Psoas muscle (tissue), 8 donors: ENCODE results near the gene ABR. TPM values are rescaled to one million over a fixed set of nuclear protein-coding genes. Genes with fewer than 3 reads are reported as not detected.

Experiments used
- ATAC-seq, 4 donors: fragments of 200-7000 bp; cut with Tn5 transposase; one replicate each; pipeline ENCODE4 v1.9.1; 2020; ENCODE audit warnings: moderate library complexity in 3 of 4, mild to moderate bottlenecking in 2 of 4
- DNase-seq, 2 donors: peaks; one replicate each; pipeline ENCODE4 v3.0.0-alpha.2; 2020
- H3K27ac ChIP-seq: fragments of 200-600 bp; one replicate; pipeline ENCODE4 v1.8.0; 2022
- H3K27me3 ChIP-seq, 3 donors: fragments of 200-600 bp in 1 of 3; one replicate each; pipeline versions ENCODE4 v1.6.1 to v1.8.0; 2013 to 2022; ENCODE audit warnings: low read length in 2 of 3, mild to moderate bottlenecking in 2 of 3, moderate library complexity in 1 of 3; ENCODE audit not compliant: insufficient read depth in 3 of 3
- H3K36me3 ChIP-seq, 2 donors: fragments of 200-600 bp in 1 of 2; one replicate each; pipeline versions ENCODE4 v1.6.1 to v1.8.0; 2013 to 2022; ENCODE audit warnings: low read depth in 1 of 2, mild to moderate bottlenecking in 1 of 2, moderate library complexity in 1 of 2; ENCODE audit not compliant: insufficient read depth in 1 of 2
- H3K4me1 ChIP-seq: fragments of 200-600 bp; one replicate; pipeline ENCODE4 v1.8.0; 2022
- H3K4me3 ChIP-seq: fragments of 200-600 bp; one replicate; pipeline ENCODE4 v1.8.0; 2022; ENCODE audit warnings: mild to moderate bottlenecking
- H3K9me3 ChIP-seq: fragments of 200-600 bp; one replicate; pipeline ENCODE4 v1.8.0; 2022
- CTCF ChIP-seq: fragments of 200-600 bp; IDR thresholded peaks from one replicate; pipeline ENCODE4 v1.8.0; 2022; ENCODE audit warnings: antibody characterized with exemption
- WGBS, 3 donors: extraction: QIAGEN DNeasy Blood & Tissue Kit; methylation state at CpG; one replicate each; pipeline versions ENCODE4 v1.1.6 to v1.1.7; 2013; 5-methylcytosine and 5-hydroxymethylcytosine counted together
- intact Hi-C, 2 donors: fragments of 100-400 bp; cut with DNase I; formaldehyde crosslinking; loops; one replicate each; pipeline versions ENCODE4 v1.11.0 to v1.14.2; 2022
- polyA plus RNA-seq, 3 donors: library from polyadenylated mRNA; stranded (reverse); fragments of 200-250 nt; gene quantifications; one replicate each; pipeline ENCODE4 v1.2.3, GENCODE V29; 2013
- total RNA-seq, 4 donors: library from RNA; stranded (reverse); fragmentation: NEBNext Ultra II Directional in 2 of 4; extraction: Animal tissue kit (Norgen Biotek cat#: 25700) in 2 of 4; gene quantifications; one replicate each; pipeline versions ENCODE4 v1.2.1 to v1.2.4, GENCODE V29; 2021 to 2023
- donor health status: healthy with polysubstance abuse.
- donor health status: DM: no; HTN: no; CAD: no; lungs with moderate emphysema.
- donor health status: Bipolar disorder and iron deficiency.
- donor health status: healthy.
- donor health status: DM: yes; HTN: yes; CAD: no.
- donor health status: DM: no; HTN: no; CAD: no.
- donor health status: DM: no; HTN: no; CAD: no.
- donor health status: DM: yes; HTN: yes; CAD: no.

Gene ABR
- total and polyA plus RNA-seq, 7 donors: 5.8 to 25.4 (median 9.8) TPM

GRCh38 chr17:1096215-1096614 lies 83.6 kb downstream of the ABR start:
- no peak overlapping the region for H3K27ac ChIP-seq
- DNase-seq (no peak), ATAC-seq (no peak)
- H3K36me3 ChIP-seq: peaks cover 0 to 16% of the 10 kb centered on the region in 2 donors
- 77 to 81% (median 80%) methylated on average over 9 of the region's 9 CpGs for WGBS, 3 donors
- intact Hi-C loops: no loop called here
- no peak overlapping the region for H3K4me3 ChIP-seq
- peaks cover 13% of the 10 kb centered on the region for H3K4me1 ChIP-seq
- TF ChIP-seq CTCF: no peak
- H3K9me3 ChIP-seq: no peaks in the 10 kb centered on the region
- H3K27me3 ChIP-seq: no peaks in the 10 kb centered on the region

- H3K9me3 ChIP-seq: no peaks in the 10 kb centered on the region
- no peaks in the 10 kb centered on the region for H3K27me3 ChIP-seq
- peaks cover 0 to 20% of the 10 kb centered on the region in 2 donors for H3K36me3 ChIP-seq
- H3K4me3 ChIP-seq: no peak overlapping the region
- DNase-seq (no peak), ATAC-seq (peak in 1 of 4 donors; percentile 5)
- peak overlapping the region; percentile 41 for H3K27ac ChIP-seq
- intact Hi-C loops: no loop called here
- H3K4me1 ChIP-seq: peaks cover 13% of the 10 kb centered on the region
- WGBS, 3 donors: 73 to 76% (median 74%) methylated on average over 8 of the region's 8 CpGs
- TF ChIP-seq CTCF: no peak
Measured at GRCh38 chr17:1095853-1096173, 84.0 kb downstream of the ABR start.

GRCh38 chr17:1095090-1095852 lies 84.5 kb downstream of the ABR start:
- WGBS, 3 donors: 72 to 79% (median 73%) methylated on average over 31 of the region's 31 CpGs
- Histone ChIP-seq H3K27ac (peak overlapping the region; percentile 41), H3K4me1 (peaks cover 7% of the 10 kb centered on the region), H3K9me3 (no peaks in the 10 kb centered on the region), H3K27me3 (no peaks in the 10 kb centered on the region), H3K36me3 (peaks cover 0 to 22% of the 10 kb centered on the region in 2 donors), H3K4me3 (no peak overlapping the region)
- peak in 2 of 4 donors; percentile 17 to 23 for ATAC-seq
- intact Hi-C loops: no loop called here
- DNase-seq: no peak
- no peak for TF ChIP-seq CTCF

GRCh38 chr17:1094591-1094990 lies 85.2 kb downstream of the ABR start:
- peaks cover 0 to 22% of the 10 kb centered on the region in 2 donors for H3K36me3 ChIP-seq
- DNase-seq (no peak), ATAC-seq (no peak)
- no peak overlapping the region for H3K4me3 ChIP-seq
- H3K4me1 ChIP-seq: peaks cover 7% of the 10 kb centered on the region
- TF ChIP-seq CTCF: no peak
- intact Hi-C loops: no loop called here
- no peak overlapping the region for H3K27ac ChIP-seq
- WGBS, 3 donors: 88 to 92% (median 91%) methylated on average over 6 of the region's 6 CpGs
- no peaks in the 10 kb centered on the region for H3K9me3 ChIP-seq
- no peaks in the 10 kb centered on the region for H3K27me3 ChIP-seq

- Histone ChIP-seq H3K4me1 (peaks cover 16% of the 10 kb centered on the region), H3K9me3 (no peaks in the 10 kb centered on the region), H3K27ac (no peak overlapping the region), H3K4me3 (no peak overlapping the region), H3K36me3 (peaks cover 0 to 27% of the 10 kb centered on the region in 2 donors), H3K27me3 (no peaks in the 10 kb centered on the region)
- no peak for TF ChIP-seq CTCF
- intact Hi-C loops: no loop called here
- ATAC-seq (no peak), DNase-seq (no peak)
- WGBS, 3 donors: 88 to 90% (median 90%) methylated on average over 14 of the region's 14 CpGs
Measured at GRCh38 chr17:1091900-1092299, 87.9 kb downstream of the ABR start.
